PC-3 (cell line): ENCODE results near the gene RBMS3. TPM values are rescaled to one million over a fixed set of nuclear protein-coding genes. Genes with fewer than 3 reads are reported as not detected.

Experiments
- ATAC-seq: fragments of 200-7000 bp; cut with Tn5 transposase; 2 replicates; pipeline ENCODE4 v1.9.1; 2020; ENCODE audit warnings: mild to moderate bottlenecking, moderate library complexity
- BruUV-seq: library from RNA; stranded (reverse); fragments of 400-500 nt; replicated peaks from 2 replicates; lab custom pipeline; 2021; lab: Mats Ljungman, UMichigan
- CTCF ChIA-PET: fragments of 300-600 bp; sonication (Branson Sonifier 250); formaldehyde crosslinking; loops from one replicate; lab custom pipeline; 2022; ENCODE audit warnings: antibody characterized with exemption; lab: Charles Lee
- POLR2A ChIA-PET: fragments of 300-600 bp; sonication (Branson Sonifier 250); formaldehyde crosslinking; loops from one replicate; lab custom pipeline; 2022; ENCODE audit warnings: antibody characterized with exemption; ENCODE audit not compliant: unreplicated experiment; lab: Charles Lee
- DNase-seq: peaks from one replicate; pipeline ENCODE4 v3.0.0-alpha.2; 2015
- H2AFZ ChIP-seq: fragments of 300-600 bp; sonication (generic); 2 replicates; pipeline ENCODE4 v1.6.0; 2016; ENCODE audit warnings: antibody characterized with exemption, low read length
- H3F3A ChIP-seq: fragments of 300-600 bp; sonication (generic); one replicate; pipeline ENCODE4 v1.6.0; 2017; ENCODE audit warnings: antibody characterized with exemption, low read length, control low read depth, mild to moderate bottlenecking; ENCODE audit not compliant: unreplicated experiment
- H3K27ac ChIP-seq: fragments of 300-600 bp; sonication (generic); 2 replicates; pipeline ENCODE4 v1.5.1; 2016; ENCODE audit warnings: mild to moderate bottlenecking, low read length
- H3K27me3 ChIP-seq: fragments of 300-600 bp; sonication (generic); 2 replicates; pipeline ENCODE4 v1.6.1; 2016; ENCODE audit warnings: low read length, mixed read lengths
- H3K36me3 ChIP-seq: fragments of 300-600 bp; sonication (generic); 2 replicates; pipeline ENCODE4 v1.6.1; 2016; ENCODE audit warnings: low read depth, mixed run types, low read length, mixed read lengths
- H3K4me1 ChIP-seq: fragments of 300-600 bp; sonication (generic); 2 replicates; pipeline ENCODE4 v1.5.1; 2016; ENCODE audit warnings: low read length; ENCODE audit not compliant: insufficient read depth
- H3K4me2 ChIP-seq: fragments of 300-600 bp; sonication (generic); 2 replicates; pipeline ENCODE4 v1.6.0; 2016; ENCODE audit warnings: low read length
- H3K4me3 ChIP-seq: fragments of 300-600 bp; sonication (generic); 2 replicates; pipeline ENCODE4 v1.5.1; 2016; ENCODE audit warnings: mild to moderate bottlenecking, low read length, mixed read lengths
- H3K79me2 ChIP-seq: fragments of 300-600 bp; sonication (generic); 2 replicates; pipeline ENCODE4 v1.6.1; 2017; ENCODE audit warnings: low read length, mixed read lengths
- H3K9ac ChIP-seq: fragments of 300-600 bp; sonication (generic); 2 replicates; pipeline ENCODE4 v1.6.0; 2016; ENCODE audit warnings: mild to moderate bottlenecking, low read length
- H3K9me2 ChIP-seq: fragments of 300-600 bp; sonication (generic); replicated peaks from 2 replicates; pipeline ENCODE4 v1.6.1; 2016; ENCODE audit warnings: mixed run types, low read length, mixed read lengths
- H3K9me3 ChIP-seq: fragments of 300-600 bp; sonication (generic); 2 replicates; pipeline ENCODE4 v1.6.1; 2016; ENCODE audit warnings: low read length, mixed read lengths
- H4K20me1 ChIP-seq: fragments of 300-600 bp; sonication (generic); 2 replicates; pipeline ENCODE4 v1.6.1; 2016; ENCODE audit warnings: low read length, mixed read lengths
- EZH2 ChIP-seq: fragments of 300-600 bp; sonication (generic); IDR thresholded peaks from one replicate; pipeline ENCODE4 v1.6.1; 2017; ENCODE audit warnings: antibody characterized with exemption, mild to moderate bottlenecking, low read length; ENCODE audit not compliant: unreplicated experiment
- EZH2phosphoT487 ChIP-seq: fragments of 300-600 bp; sonication (generic); IDR thresholded peaks from 2 replicates; pipeline ENCODE4 v1.6.1; 2018; ENCODE audit warnings: mild to moderate bottlenecking, antibody characterized with exemption, low read length, borderline replicate concordance
- intact Hi-C: fragments of 100-400 bp; cut with micrococcal nuclease; formaldehyde crosslinking; loops from 2 replicates; pipeline ENCODE4 v1.9.0; 2023
- total RNA-seq: library from RNA; depleted of rRNA; stranded (reverse); fragments of >200 nt; gene quantifications from 2 replicates; pipeline ENCODE4 v1.2.3, GENCODE V29; 2014
- TF ChIP-seq, protein P1 (sequence below): fragments of 300-600 bp; sonication (generic); conservative IDR thresholded peaks from 2 replicates; pipeline ENCODE4 v1.5.1; 2017; ENCODE audit warnings: antibody characterized with exemption, low read depth, mild to moderate bottlenecking, low read length

The RBMS3 gene
- total RNA-seq, 1 experiment from 2014 or later: 5.4 TPM

DNA sequence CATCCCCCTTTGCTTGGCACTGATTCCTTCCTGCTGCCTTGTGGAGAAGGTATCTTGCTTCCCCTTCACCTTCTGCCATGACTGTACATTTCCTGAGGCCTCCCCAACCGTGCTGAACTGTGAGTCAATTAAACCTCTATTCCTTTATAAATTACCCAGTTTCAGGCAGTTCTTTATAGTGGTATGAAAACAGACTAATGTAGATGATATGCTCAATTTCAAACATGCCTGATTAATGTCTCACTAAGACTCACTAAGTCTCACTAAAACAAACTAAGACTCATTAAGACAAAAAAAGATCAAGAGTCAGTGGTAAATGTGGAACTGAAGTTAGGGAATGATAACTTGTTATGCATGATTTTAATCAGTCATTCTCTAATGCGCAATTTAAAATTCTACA lies 606.6 kb downstream of the RBMS3 start:
- BruUV-seq: no TSS peak
- TF ChIP-seq EZH2 (no peak), EZH2phosphoT487 (no peak)
- TF ChIP-seq, protein P1, sequence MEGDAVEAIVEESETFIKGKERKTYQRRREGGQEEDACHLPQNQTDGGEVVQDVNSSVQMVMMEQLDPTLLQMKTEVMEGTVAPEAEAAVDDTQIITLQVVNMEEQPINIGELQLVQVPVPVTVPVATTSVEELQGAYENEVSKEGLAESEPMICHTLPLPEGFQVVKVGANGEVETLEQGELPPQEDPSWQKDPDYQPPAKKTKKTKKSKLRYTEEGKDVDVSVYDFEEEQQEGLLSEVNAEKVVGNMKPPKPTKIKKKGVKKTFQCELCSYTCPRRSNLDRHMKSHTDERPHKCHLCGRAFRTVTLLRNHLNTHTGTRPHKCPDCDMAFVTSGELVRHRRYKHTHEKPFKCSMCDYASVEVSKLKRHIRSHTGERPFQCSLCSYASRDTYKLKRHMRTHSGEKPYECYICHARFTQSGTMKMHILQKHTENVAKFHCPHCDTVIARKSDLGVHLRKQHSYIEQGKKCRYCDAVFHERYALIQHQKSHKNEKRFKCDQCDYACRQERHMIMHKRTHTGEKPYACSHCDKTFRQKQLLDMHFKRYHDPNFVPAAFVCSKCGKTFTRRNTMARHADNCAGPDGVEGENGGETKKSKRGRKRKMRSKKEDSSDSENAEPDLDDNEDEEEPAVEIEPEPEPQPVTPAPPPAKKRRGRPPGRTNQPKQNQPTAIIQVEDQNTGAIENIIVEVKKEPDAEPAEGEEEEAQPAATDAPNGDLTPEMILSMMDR: no peak
- CTCF ChIA-PET: no interaction called here

DNA sequence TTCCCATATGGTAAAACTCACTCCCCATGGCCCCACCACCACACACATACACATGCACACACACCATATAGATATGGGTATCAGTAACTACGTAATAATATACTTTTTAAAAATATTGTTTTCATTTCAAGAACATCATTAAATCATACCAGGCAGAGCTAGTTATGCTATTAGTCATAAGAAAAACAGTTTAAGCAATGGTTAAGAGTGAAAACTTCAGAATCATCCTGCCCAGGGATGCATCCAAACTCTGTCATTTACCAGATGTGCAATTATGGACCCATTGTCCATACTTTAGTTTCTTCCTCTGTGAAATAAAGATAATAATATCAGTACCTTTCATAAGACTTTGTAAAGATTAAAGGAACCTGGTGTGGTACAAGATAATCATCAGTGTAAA lies 608.3 kb downstream of the RBMS3 start:
- DNase-seq: no peak
- CTCF ChIA-PET: no interaction called here
- BruUV-seq: no TSS peak
- Histone ChIP-seq H3K4me3 (no peak overlapping the region), H3K4me1 (no peaks in the 10 kb centered on the region), H3F3A (no peaks in the 10 kb centered on the region), H3K9me2 (no peaks in the 10 kb centered on the region; the same call in 1 of the 2 replicates), H3K79me2 (no peaks in the 10 kb centered on the region), H3K36me3 (no peaks in the 10 kb centered on the region), H4K20me1 (no peaks in the 10 kb centered on the region), H3K4me2 (no peak overlapping the region), H3K9ac (no peak overlapping the region), H3K27ac (no peak overlapping the region), H2AFZ (no peak overlapping the region), H3K27me3 (no peaks in the 10 kb centered on the region), H3K9me3 (no peaks in the 10 kb centered on the region)
- intact Hi-C loops: no loop called here
- POLR2A ChIA-PET: no interaction called here
- peak; percentile 40; the same call in 1 of the 2 replicates for ATAC-seq
- no peak for TF ChIP-seq EZH2
- TF ChIP-seq, protein P1: no peak
- no peak for TF ChIP-seq EZH2phosphoT487

More for the DNA sequence above, 606.6 kb downstream of the RBMS3 start:
- intact Hi-C loops: no loop called here
- H3K4me1 ChIP-seq: no peaks in the 10 kb centered on the region
- no peaks in the 10 kb centered on the region for H3K9me2 ChIP-seq
- H3K4me3 ChIP-seq: no peak overlapping the region
- ATAC-seq (no peak), DNase-seq (no peak)
- no peak overlapping the region for H3K27ac ChIP-seq
- H3K4me2 ChIP-seq: no peak overlapping the region
- H3K36me3 ChIP-seq: no peaks in the 10 kb centered on the region
- H3K9me3 ChIP-seq: no peaks in the 10 kb centered on the region
- no peaks in the 10 kb centered on the region for H3K27me3 ChIP-seq
- POLR2A ChIA-PET: no interaction called here
- no peak overlapping the region for H3K9ac ChIP-seq
- no peak overlapping the region for H2AFZ ChIP-seq
- no peaks in the 10 kb centered on the region for H3F3A ChIP-seq
- H3K79me2 ChIP-seq: no peaks in the 10 kb centered on the region
- no peaks in the 10 kb centered on the region for H4K20me1 ChIP-seq

DNA sequence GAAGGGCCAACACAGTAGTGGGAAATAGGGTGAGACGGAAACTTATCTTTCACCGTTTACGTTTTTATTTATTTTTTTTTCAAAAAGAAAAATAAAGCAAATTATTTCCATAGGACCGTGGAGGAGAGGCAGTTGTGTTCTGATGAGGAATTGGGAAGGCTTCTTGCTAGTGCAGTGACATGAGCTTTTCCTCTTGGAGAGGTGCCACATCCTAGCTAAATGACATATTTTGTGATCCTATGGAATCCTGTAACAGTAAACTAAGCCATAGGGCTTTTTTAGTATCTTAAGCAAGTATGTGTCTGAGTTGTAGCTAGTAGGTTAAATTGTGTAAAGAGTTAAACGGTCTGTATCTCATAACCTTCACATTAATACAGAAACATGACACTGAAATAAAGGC lies 609.9 kb downstream of the RBMS3 start:
- Histone ChIP-seq H3K27me3 (no peaks in the 10 kb centered on the region), H3K36me3 (no peaks in the 10 kb centered on the region), H3F3A (no peaks in the 10 kb centered on the region), H2AFZ (no peak overlapping the region), H3K4me3 (no peak overlapping the region), H4K20me1 (no peaks in the 10 kb centered on the region), H3K4me1 (no peaks in the 10 kb centered on the region), H3K27ac (no peak overlapping the region), H3K4me2 (no peak overlapping the region), H3K9me3 (no peaks in the 10 kb centered on the region), H3K79me2 (no peaks in the 10 kb centered on the region), H3K9me2 (no peaks in the 10 kb centered on the region; the same call in 1 of the 2 replicates), H3K9ac (no peak overlapping the region)
- ATAC-seq (no peak), DNase-seq (no peak)
- ChIA-PET POLR2A (no interaction called here), CTCF (no interaction called here)
- intact Hi-C loops: no loop called here
- TF ChIP-seq EZH2phosphoT487: no peak
- TF ChIP-seq, protein P1: no peak
- TF ChIP-seq EZH2: no peak
- no TSS peak for BruUV-seq
